PFSK-1 (cell line): Measurements from ENCODE around the gene ADAMTS2.

Source experiments
- FOXP2 ChIP-seq: optimal IDR thresholded peaks from 2 replicates; pipeline ENCODE3; 2011; ENCODE audit warnings: borderline replicate concordance, control low read depth, inconsistent platforms; ENCODE audit not compliant: insufficient read depth; ENCODE audit errors: extremely low read length, extremely low read depth
- POLR2AphosphoS5 ChIP-seq: IDR thresholded peaks from 2 replicates; pipeline ENCODE4 v1.6.1; 2012; ENCODE audit warnings: low read depth, mild to moderate bottlenecking, control low read depth, low read length, moderate library complexity
- REST ChIP-seq, 2 experiments: IDR thresholded peaks; 2 replicates each; pipeline versions ENCODE4 v1.6.1 to v1.8.0; 2011 to 2012; ENCODE audit warnings: low read depth in 2 of 2, low read length in 2 of 2, control low read depth in 1 of 2, inconsistent platforms in 1 of 2, mild to moderate bottlenecking in 1 of 2, moderate library complexity in 1 of 2; ENCODE audit not compliant: insufficient read depth in 1 of 2
- SIN3A ChIP-seq: IDR thresholded peaks from 2 replicates; pipeline ENCODE4 v1.6.1; 2012; ENCODE audit warnings: mild to moderate bottlenecking, low read length, moderate library complexity, borderline replicate concordance; ENCODE audit not compliant: insufficient read depth
- TAF1 ChIP-seq: IDR thresholded peaks from 2 replicates; pipeline ENCODE4 v1.6.1; 2012; ENCODE audit warnings: low read length, control low read depth, borderline replicate concordance; ENCODE audit not compliant: insufficient read depth

The ADAMTS2 gene

DNA sequence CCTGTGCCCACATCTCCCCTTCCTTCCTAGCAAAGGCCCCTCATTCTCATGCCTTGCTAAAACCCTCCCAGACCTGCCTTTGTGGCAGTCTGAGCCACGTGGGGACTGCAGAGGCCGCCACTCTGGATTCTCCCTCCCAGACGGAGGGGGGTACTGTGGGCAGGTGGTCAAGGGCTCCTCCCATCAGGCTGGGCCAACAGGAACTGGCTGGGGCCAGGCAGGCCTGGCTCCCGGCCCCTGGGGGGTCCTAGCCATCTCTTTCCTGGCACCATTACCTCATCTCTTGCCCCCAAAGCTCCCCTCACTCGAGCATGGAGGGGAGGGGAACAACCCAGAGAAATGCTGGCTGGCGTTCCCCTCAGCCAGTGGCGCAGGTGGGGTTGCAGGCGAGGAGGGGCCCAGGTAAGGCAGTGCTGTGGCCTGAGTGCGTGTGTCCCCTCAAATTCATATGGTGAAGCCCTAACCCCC is 196.5 kb downstream of the ADAMTS2 start:
- TF ChIP-seq SIN3A, result no peak
- no peak for TF ChIP-seq TAF1
- no peak for TF ChIP-seq POLR2AphosphoS5
- TF ChIP-seq FOXP2, result no peak
- TF ChIP-seq REST (IDR thresholded peaks at IDR 0.05; ENCODE audit: insufficient read depth in 1 of 2, low read depth in 2 of 2, low read length in 2 of 2), result no peak

DNA sequence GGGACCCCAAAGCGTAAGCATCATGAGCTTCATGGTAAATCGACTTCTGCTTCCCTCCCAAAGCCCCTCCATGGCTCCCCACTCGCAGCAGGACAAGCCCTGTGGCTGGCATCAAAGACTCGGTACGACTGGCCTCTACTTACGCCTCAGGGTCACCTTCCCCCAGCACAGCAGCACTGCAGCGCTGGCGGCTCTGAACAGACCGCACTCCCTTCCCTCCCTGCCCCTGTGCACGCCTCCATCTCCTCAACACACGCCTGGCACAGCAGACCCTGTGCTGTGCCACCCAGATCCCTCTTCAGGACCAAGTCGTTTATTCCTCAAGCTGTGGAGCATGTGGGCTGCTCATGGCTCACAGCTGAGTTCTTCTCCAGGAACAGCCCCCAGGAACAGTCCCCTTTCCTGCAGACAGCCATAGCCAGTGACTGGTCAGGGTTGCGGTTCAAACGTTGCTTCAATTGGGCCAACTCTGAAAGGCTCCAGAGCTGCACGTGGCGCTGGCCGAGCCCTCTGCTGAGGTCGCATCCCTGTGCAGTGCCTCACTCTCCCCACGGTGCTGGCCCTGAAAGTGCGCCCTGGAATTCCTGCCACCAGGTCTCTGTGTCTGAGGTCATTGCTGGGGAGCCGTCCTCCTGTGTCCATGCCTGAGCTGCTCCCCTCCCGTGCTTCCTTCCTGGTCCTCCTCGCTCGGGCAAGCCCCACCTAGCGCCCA is 197.1 kb downstream of the ADAMTS2 start:
- no peak for TF ChIP-seq TAF1
- TF ChIP-seq SIN3A, result no peak
- TF ChIP-seq REST (IDR thresholded peaks at IDR 0.05; ENCODE audit: insufficient read depth in 1 of 2, low read depth in 2 of 2, low read length in 2 of 2), result no peak
- TF ChIP-seq POLR2AphosphoS5, result no peak
- TF ChIP-seq FOXP2, result no peak

- TF ChIP-seq REST (IDR thresholded peaks at IDR 0.05; ENCODE audit: insufficient read depth in 1 of 2, low read depth in 2 of 2, low read length in 2 of 2), result no peak
- no peak for TF ChIP-seq TAF1
- no peak for TF ChIP-seq FOXP2
- TF ChIP-seq POLR2AphosphoS5, result no peak
- no peak for TF ChIP-seq SIN3A
These were observed 199.0 kb downstream of the ADAMTS2 start for GRCh38 chr5:179146277-179146676.

GRCh38 chr5:179143446-179143845 is 201.8 kb downstream of the ADAMTS2 start:
- TF ChIP-seq SIN3A (no peak), POLR2AphosphoS5 (no peak), TAF1 (no peak), FOXP2 (no peak), REST (IDR thresholded peaks at IDR 0.05; ENCODE audit: insufficient read depth in 1 of 2, low read depth in 2 of 2, low read length in 2 of 2) (no peak)

GRCh38 chr5:179142434-179143198 is 202.6 kb downstream of the ADAMTS2 start:
- TF ChIP-seq TAF1 (no peak), REST (IDR thresholded peaks at IDR 0.05; ENCODE audit: insufficient read depth in 1 of 2, low read depth in 2 of 2, low read length in 2 of 2) (no peak), SIN3A (no peak)
